Keratinocyte (primary cell): ENCODE results near the gene PCED1A.

ENCODE experiments used
- EZH2 ChIP-seq: IDR thresholded peaks from one replicate; pipeline ENCODE4 v1.6.1; 2012; ENCODE audit warnings: inconsistent platforms, mild to moderate bottlenecking, low read length, moderate library complexity
- TF ChIP-seq, protein P1 (sequence below), 3 experiments: IDR thresholded peaks in 1 of 3; conservative IDR thresholded peaks in 1 of 3; optimal IDR thresholded peaks in 1 of 3; 2 replicates in 2 of 3; 3 replicates in 1 of 3; pipeline versions ENCODE3 to v1.5.1; 2011; ENCODE audit warnings: low read length in 3 of 3, mild to moderate bottlenecking in 3 of 3, moderate library complexity in 2 of 3, control low read depth in 1 of 3, inconsistent platforms in 1 of 3; ENCODE audit not compliant: insufficient read depth in 2 of 3; ENCODE audit errors: extremely low read depth in 1 of 3

DNA sequence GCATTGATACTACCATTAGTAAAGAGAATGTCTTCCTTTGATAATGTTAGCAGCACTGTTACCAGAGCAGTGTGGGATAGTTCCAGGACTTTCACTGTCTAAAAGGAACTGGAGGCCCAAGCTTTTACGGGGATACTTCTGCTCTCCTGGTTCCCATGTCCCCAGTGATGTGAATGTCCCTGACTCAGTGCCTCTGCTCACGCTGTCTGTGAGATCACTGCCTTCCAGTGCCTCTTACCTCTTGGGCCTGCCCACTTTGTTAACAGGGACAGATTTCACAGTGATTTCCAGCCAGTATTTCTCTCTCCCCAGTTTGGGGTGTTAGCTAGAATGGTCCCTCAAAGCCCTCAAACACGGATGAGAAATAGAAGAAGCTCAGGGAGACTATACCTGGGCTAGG, 47.3 kb upstream of the PCED1A start:
- TF ChIP-seq, protein P1, sequence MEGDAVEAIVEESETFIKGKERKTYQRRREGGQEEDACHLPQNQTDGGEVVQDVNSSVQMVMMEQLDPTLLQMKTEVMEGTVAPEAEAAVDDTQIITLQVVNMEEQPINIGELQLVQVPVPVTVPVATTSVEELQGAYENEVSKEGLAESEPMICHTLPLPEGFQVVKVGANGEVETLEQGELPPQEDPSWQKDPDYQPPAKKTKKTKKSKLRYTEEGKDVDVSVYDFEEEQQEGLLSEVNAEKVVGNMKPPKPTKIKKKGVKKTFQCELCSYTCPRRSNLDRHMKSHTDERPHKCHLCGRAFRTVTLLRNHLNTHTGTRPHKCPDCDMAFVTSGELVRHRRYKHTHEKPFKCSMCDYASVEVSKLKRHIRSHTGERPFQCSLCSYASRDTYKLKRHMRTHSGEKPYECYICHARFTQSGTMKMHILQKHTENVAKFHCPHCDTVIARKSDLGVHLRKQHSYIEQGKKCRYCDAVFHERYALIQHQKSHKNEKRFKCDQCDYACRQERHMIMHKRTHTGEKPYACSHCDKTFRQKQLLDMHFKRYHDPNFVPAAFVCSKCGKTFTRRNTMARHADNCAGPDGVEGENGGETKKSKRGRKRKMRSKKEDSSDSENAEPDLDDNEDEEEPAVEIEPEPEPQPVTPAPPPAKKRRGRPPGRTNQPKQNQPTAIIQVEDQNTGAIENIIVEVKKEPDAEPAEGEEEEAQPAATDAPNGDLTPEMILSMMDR (optimal IDR thresholded peaks at IDR 0.05 in 1 of 3, IDR thresholded peaks at IDR 0.05 in 1 of 3, conservative IDR thresholded peaks at IDR 0.05 in 1 of 3; ENCODE audit: extremely low read depth in 1 of 3, insufficient read depth in 2 of 3, low read length in 3 of 3) = no peak
- TF ChIP-seq EZH2 = no peak
